ENCODE results near the gene HYAL2. TPM values are rescaled to one million over a fixed set of nuclear protein-coding genes. Genes with fewer than 3 reads are reported as not detected.
A peak's percentile ranks its signal among the peaks of the same experiment; 100 is the strongest.

Gene HYAL2
- total and polyA plus RNA-seq, 9 of the 15 experiments (the other 6 are each of a cell fraction or from before 2014, with no cell fraction given), result 0.36 to 22.7 (median 11.4) TPM; not detected in 1

GRCh38 chr3:50340448-50341329, 18.1 kb upstream of the HYAL2 start, which contains the start of gene RASSF1 (continued):
- TF ChIP-seq ZNF592 (IDR thresholded peaks at IDR 0.05) (0 out of 2 replicates have a peak, but pooled peaks have one; percentile 52), RBM17 (IDR thresholded peaks at IDR 0.05; ENCODE audit: borderline replicate concordance, low read depth, low read length) (no peak), ZNF282 (CRISPR knock-in tag; IDR thresholded peaks at IDR 0.05) (0 out of 2 replicates have a peak, but pooled peaks have one; percentile 59), COPS2 (conservative IDR thresholded peaks at IDR 0.05) (no peak), AFF1 (IDR thresholded peaks at IDR 0.05; ENCODE audit: low read depth in 1 of 2, partially characterized antibody in 2 of 2) (no peak), SAP30 (IDR thresholded peaks at IDR 0.05; ENCODE audit: borderline replicate concordance, insufficient read depth, low read depth, low read length, poor library complexity, severe bottlenecking) (peak; percentile 69), E2F6 (IDR thresholded peaks at IDR 0.05; ENCODE audit: borderline replicate concordance in 1 of 2, extremely low read depth in 1 of 2, insufficient read depth in 1 of 2, insufficient read length in 1 of 2, low read depth in 1 of 2, low read length in 1 of 2, poor library complexity in 1 of 2, severe bottlenecking in 1 of 2) (peak; percentile 48 to 49), NRF1 (conservative IDR thresholded peaks at IDR 0.05 in 1 of 2, IDR thresholded peaks at IDR 0.05 in 1 of 2) (peak; percentile 31 to 43; a peak in 2 of 4 replicates), RBFOX2 (IDR thresholded peaks at IDR 0.05; ENCODE audit: low read depth, low read length) (peak; percentile 85), ZNF830 (CRISPR knock-in tag; IDR thresholded peaks at IDR 0.05) (no peak), GABPB2 (CRISPR knock-in tag; conservative IDR thresholded peaks at IDR 0.05) (no peak), ZBTB17 (CRISPR knock-in tag; IDR thresholded peaks at IDR 0.05) (peak; percentile 94), CCNT2 (IDR thresholded peaks at IDR 0.05; ENCODE audit: borderline replicate concordance, extremely low read depth, insufficient read length, low read depth, low read length) (peak; percentile 41), GTF2A2 (tag; IDR thresholded peaks at IDR 0.05) (no peak), CBX3 (IDR thresholded peaks at IDR 0.05; ENCODE audit: borderline replicate concordance in 1 of 2, low read length in 2 of 2) (no peak), CREBBP (IDR thresholded peaks at IDR 0.05; ENCODE audit: low read depth, low read length) (no peak)
